Measurements from ENCODE around the gene TM4SF4.

Gene TM4SF4

GRCh38 chr3:149481491-149481890 is 7.0 kb downstream of the TM4SF4 start:
- Histone ChIP-seq H3K36me3 (ENCODE audit: control insufficient read depth in 2 of 2, insufficient read depth in 2 of 2, low read length in 2 of 2) (no peaks in the 10 kb centered on the region), H3K4me3 (ENCODE audit: low read length in 2 of 2) (no peak overlapping the region), H3K9me3 (ENCODE audit: control insufficient read depth in 2 of 2, low read length in 2 of 2) (no peaks in the 10 kb centered on the region), H3K27me3 (ENCODE audit: control insufficient read depth in 1 of 2, insufficient read depth in 2 of 2, low read length in 2 of 2) (no peaks in the 10 kb centered on the region), H3K4me1 (ENCODE audit: control insufficient read depth, insufficient read depth, low read length) (no peaks in the 10 kb centered on the region), H3K9ac (ENCODE audit: low read length in 2 of 2) (no peak overlapping the region), H3K27ac (ENCODE audit: low read length) (no peak overlapping the region)

GRCh38 chr3:149486726-149487125 is 12.2 kb downstream of the TM4SF4 start:
- no peak overlapping the region for H3K27ac ChIP-seq (ENCODE audit: low read length)
- H3K4me3 ChIP-seq (ENCODE audit: low read length in 2 of 2): no peak overlapping the region
- no peaks in the 10 kb centered on the region for H3K4me1 ChIP-seq (ENCODE audit: control insufficient read depth, insufficient read depth, low read length)
- H3K27me3 ChIP-seq (ENCODE audit: control insufficient read depth in 1 of 2, insufficient read depth in 2 of 2, low read length in 2 of 2): no peaks in the 10 kb centered on the region
- no peaks in the 10 kb centered on the region for H3K9me3 ChIP-seq (ENCODE audit: control insufficient read depth in 2 of 2, low read length in 2 of 2)
- no peaks in the 10 kb centered on the region for H3K36me3 ChIP-seq (ENCODE audit: control insufficient read depth in 2 of 2, insufficient read depth in 2 of 2, low read length in 2 of 2)
- no peak overlapping the region for H3K9ac ChIP-seq (ENCODE audit: low read length in 2 of 2)

- no peaks in the 10 kb centered on the region for H3K27me3 ChIP-seq (ENCODE audit: control insufficient read depth in 1 of 2, insufficient read depth in 2 of 2, low read length in 2 of 2)
- H3K9me3 ChIP-seq (ENCODE audit: control insufficient read depth in 2 of 2, low read length in 2 of 2): no peaks in the 10 kb centered on the region
- H3K4me1 ChIP-seq (ENCODE audit: control insufficient read depth, insufficient read depth, low read length): no peaks in the 10 kb centered on the region
- H3K9ac ChIP-seq (ENCODE audit: low read length in 2 of 2): no peak overlapping the region
- no peak overlapping the region for H3K4me3 ChIP-seq (ENCODE audit: low read length in 2 of 2)
- no peaks in the 10 kb centered on the region for H3K36me3 ChIP-seq (ENCODE audit: control insufficient read depth in 2 of 2, insufficient read depth in 2 of 2, low read length in 2 of 2)
- no peak overlapping the region for H3K27ac ChIP-seq (ENCODE audit: low read length)
These were observed 13.2 kb downstream of the TM4SF4 start for GRCh38 chr3:149487598-149488197.

- no peak overlapping the region for H3K9ac ChIP-seq (ENCODE audit: low read length in 2 of 2)
- no peak overlapping the region for H3K4me3 ChIP-seq (ENCODE audit: low read length in 2 of 2)
- H3K4me1 ChIP-seq (ENCODE audit: control insufficient read depth, insufficient read depth, low read length): peaks cover 4% of the 10 kb centered on the region
- no peaks in the 10 kb centered on the region for H3K27me3 ChIP-seq (ENCODE audit: control insufficient read depth in 1 of 2, insufficient read depth in 2 of 2, low read length in 2 of 2)
- H3K9me3 ChIP-seq (ENCODE audit: control insufficient read depth in 2 of 2, low read length in 2 of 2): no peaks in the 10 kb centered on the region
- no peak overlapping the region for H3K27ac ChIP-seq (ENCODE audit: low read length)
- H3K36me3 ChIP-seq (ENCODE audit: control insufficient read depth in 2 of 2, insufficient read depth in 2 of 2, low read length in 2 of 2): no peaks in the 10 kb centered on the region
These were observed 14.7 kb downstream of the TM4SF4 start for GRCh38 chr3:149489060-149489690.

- no peak overlapping the region for H3K9ac ChIP-seq (ENCODE audit: low read length in 2 of 2)
- no peaks in the 10 kb centered on the region for H3K9me3 ChIP-seq (ENCODE audit: control insufficient read depth in 2 of 2, low read length in 2 of 2)
- no peak overlapping the region for H3K27ac ChIP-seq (ENCODE audit: low read length)
- no peak overlapping the region for H3K4me3 ChIP-seq (ENCODE audit: low read length in 2 of 2)
- peaks cover 5% of the 10 kb centered on the region for H3K4me1 ChIP-seq (ENCODE audit: control insufficient read depth, insufficient read depth, low read length)
- H3K27me3 ChIP-seq (ENCODE audit: control insufficient read depth in 1 of 2, insufficient read depth in 2 of 2, low read length in 2 of 2): no peaks in the 10 kb centered on the region
- H3K36me3 ChIP-seq (ENCODE audit: control insufficient read depth in 2 of 2, insufficient read depth in 2 of 2, low read length in 2 of 2): no peaks in the 10 kb centered on the region
These were observed 15.9 kb downstream of the TM4SF4 start for GRCh38 chr3:149490260-149490971.

- no peak overlapping the region for H3K9ac ChIP-seq (ENCODE audit: low read length in 2 of 2)
- H3K4me3 ChIP-seq (ENCODE audit: low read length in 2 of 2): no peak overlapping the region
- H3K36me3 ChIP-seq (ENCODE audit: control insufficient read depth in 2 of 2, insufficient read depth in 2 of 2, low read length in 2 of 2): no peaks in the 10 kb centered on the region
- H3K27ac ChIP-seq (ENCODE audit: low read length): no peak overlapping the region
- H3K4me1 ChIP-seq (ENCODE audit: control insufficient read depth, insufficient read depth, low read length): peaks cover 5% of the 10 kb centered on the region
- no peaks in the 10 kb centered on the region for H3K27me3 ChIP-seq (ENCODE audit: control insufficient read depth in 1 of 2, insufficient read depth in 2 of 2, low read length in 2 of 2)
- H3K9me3 ChIP-seq (ENCODE audit: control insufficient read depth in 2 of 2, low read length in 2 of 2): no peaks in the 10 kb centered on the region
These were observed 19.0 kb downstream of the TM4SF4 start for GRCh38 chr3:149493315-149494021.

GRCh38 chr3:149494022-149494758 is 19.7 kb downstream of the TM4SF4 start:
- Histone ChIP-seq H3K9ac (ENCODE audit: low read length in 2 of 2) (no peak overlapping the region), H3K27ac (ENCODE audit: low read length) (no peak overlapping the region), H3K36me3 (ENCODE audit: control insufficient read depth in 2 of 2, insufficient read depth in 2 of 2, low read length in 2 of 2) (no peaks in the 10 kb centered on the region)

GRCh38 chr3:149494759-149495580 is 20.5 kb downstream of the TM4SF4 start:
- no peaks in the 10 kb centered on the region for H3K9me3 ChIP-seq (ENCODE audit: control insufficient read depth in 2 of 2, low read length in 2 of 2)

More at GRCh38 chr3:149494022-149494758, 19.7 kb downstream of the TM4SF4 start:
- Histone ChIP-seq H3K9me3 (ENCODE audit: control insufficient read depth in 2 of 2, low read length in 2 of 2) (no peaks in the 10 kb centered on the region), H3K4me1 (ENCODE audit: control insufficient read depth, insufficient read depth, low read length) (peaks cover 5% of the 10 kb centered on the region), H3K27me3 (ENCODE audit: control insufficient read depth in 1 of 2, insufficient read depth in 2 of 2, low read length in 2 of 2) (no peaks in the 10 kb centered on the region), H3K4me3 (ENCODE audit: low read length in 2 of 2) (peak overlapping the region in 1 of 2 donors; percentile 29)

GRCh38 chr3:149495581-149496125 is 21.2 kb downstream of the TM4SF4 start:
- H3K9ac ChIP-seq (ENCODE audit: low read length in 2 of 2): no peak overlapping the region
- no peaks in the 10 kb centered on the region for H3K36me3 ChIP-seq (ENCODE audit: control insufficient read depth in 2 of 2, insufficient read depth in 2 of 2, low read length in 2 of 2)
- no peak overlapping the region for H3K27ac ChIP-seq (ENCODE audit: low read length)
- H3K9me3 ChIP-seq (ENCODE audit: control insufficient read depth in 2 of 2, low read length in 2 of 2): no peaks in the 10 kb centered on the region
- no peaks in the 10 kb centered on the region for H3K27me3 ChIP-seq (ENCODE audit: control insufficient read depth in 1 of 2, insufficient read depth in 2 of 2, low read length in 2 of 2)
- peaks cover 5% of the 10 kb centered on the region for H3K4me1 ChIP-seq (ENCODE audit: control insufficient read depth, insufficient read depth, low read length)
- no peak overlapping the region for H3K4me3 ChIP-seq (ENCODE audit: low read length in 2 of 2)

More at GRCh38 chr3:149494759-149495580, 20.5 kb downstream of the TM4SF4 start:
- Histone ChIP-seq H3K27ac (ENCODE audit: low read length) (no peak overlapping the region), H3K4me3 (ENCODE audit: low read length in 2 of 2) (no peak overlapping the region), H3K27me3 (ENCODE audit: control insufficient read depth in 1 of 2, insufficient read depth in 2 of 2, low read length in 2 of 2) (no peaks in the 10 kb centered on the region), H3K9ac (ENCODE audit: low read length in 2 of 2) (no peak overlapping the region), H3K36me3 (ENCODE audit: control insufficient read depth in 2 of 2, insufficient read depth in 2 of 2, low read length in 2 of 2) (no peaks in the 10 kb centered on the region), H3K4me1 (ENCODE audit: control insufficient read depth, insufficient read depth, low read length) (peaks cover 5% of the 10 kb centered on the region)

All from stomach smooth muscle (tissue), 2 donors.